ENCODE results near the gene RAB5IF.
"Not testable (repeated sequence)": the region's sequence is repeated elsewhere in the genome, so short reads cannot be mapped to it uniquely, and the experiment has no call there.

Gene RAB5IF

DNA sequence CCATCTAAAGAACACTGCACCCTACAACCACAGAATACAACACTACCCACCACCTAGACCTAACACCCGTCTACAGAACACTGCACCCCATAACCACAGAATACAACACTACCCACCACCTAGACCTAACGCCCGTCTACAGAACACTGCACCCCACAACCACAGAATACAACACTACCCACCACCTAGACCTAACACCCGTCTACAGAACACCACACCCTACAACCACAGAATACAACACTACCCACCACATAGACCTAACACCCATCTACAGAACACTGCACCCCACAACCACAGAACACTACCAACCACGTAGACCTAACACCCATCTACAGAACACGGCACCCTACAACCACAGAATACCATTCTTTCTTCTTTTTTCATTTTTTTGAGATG lies 40.9 kb upstream of the RAB5IF start:
- not testable (repeated sequence) for H3K18ac ChIP-seq (ENCODE audit: low read length); H3K79me1 ChIP-seq (ENCODE audit: low read depth, low read length); H2AK5ac ChIP-seq (ENCODE audit: low read depth, low read length); H2BK120ac ChIP-seq (ENCODE audit: low read depth, low read length); H2AFZ ChIP-seq (ENCODE audit: low read length); H3K4me2 ChIP-seq (ENCODE audit: insufficient read depth, low read length, poor library complexity, severe bottlenecking); H3K27ac ChIP-seq (replicated peaks; ENCODE audit: low read length); H3K4me1 ChIP-seq (ENCODE audit: control insufficient read depth in 2 of 2, insufficient read depth in 1 of 2, low read depth in 1 of 2, low read length in 2 of 2); H3K9me3 ChIP-seq (replicated peaks in 1 of 2; ENCODE audit: control insufficient read depth in 2 of 2, insufficient read depth in 1 of 2, low read depth in 1 of 2, low read length in 2 of 2); H3K27me3 ChIP-seq (ENCODE audit: control insufficient read depth in 3 of 3, insufficient read depth in 3 of 3, low read depth in 1 of 3, low read length in 3 of 3); H2BK15ac ChIP-seq (ENCODE audit: low read length); H3K23ac ChIP-seq (ENCODE audit: low read depth, low read length, poor library complexity); H3K9ac ChIP-seq (ENCODE audit: low read depth, low read length, poor library complexity); H4K8ac ChIP-seq (ENCODE audit: low read depth, low read length); H3K14ac ChIP-seq (ENCODE audit: low read length); H2BK5ac ChIP-seq (ENCODE audit: low read length); H3K36me3 ChIP-seq (replicated peaks in 1 of 2; ENCODE audit: control insufficient read depth in 2 of 2, insufficient read depth in 2 of 2, low read length in 2 of 2); H4K91ac ChIP-seq (ENCODE audit: low read depth, low read length, poor library complexity); H2BK12ac ChIP-seq (ENCODE audit: low read length); H3K4ac ChIP-seq (ENCODE audit: low read length); H3K4me3 ChIP-seq (ENCODE audit: low read length in 2 of 2); DNase-seq (ENCODE audit: low spot score)
- no CpG with 5 or more reads among the region's 6 CpGs for WGBS, 2 donors (ENCODE audit: extremely low coverage in 2 of 2, insufficient read length in 2 of 2, insufficient replicate concordance in 1 of 2)

DNA sequence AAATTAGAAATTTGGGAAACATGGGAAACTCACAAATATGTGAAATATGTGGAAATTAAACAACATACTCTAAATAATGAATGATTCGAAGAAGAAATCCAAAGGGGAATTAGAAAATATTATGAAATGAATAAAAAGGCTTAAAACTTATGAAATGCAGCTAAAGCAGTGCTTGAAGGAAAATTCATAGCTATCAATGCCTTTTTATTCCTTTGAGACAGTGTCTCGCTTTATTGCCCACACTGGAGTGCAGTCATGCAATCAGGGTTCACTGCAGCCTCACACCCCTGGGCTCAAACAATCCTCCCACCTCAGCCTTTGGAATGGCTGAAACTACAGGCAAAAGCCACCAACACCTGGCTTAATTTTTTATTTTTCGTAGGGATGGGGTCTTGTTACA lies 40.1 kb upstream of the RAB5IF start:
- no peak overlapping the region for H3K4me3 ChIP-seq (ENCODE audit: low read length in 2 of 2)
- H3K18ac ChIP-seq (ENCODE audit: low read length) = no peak overlapping the region
- H2BK12ac ChIP-seq (ENCODE audit: low read length) = no peak overlapping the region
- H3K36me3 ChIP-seq (replicated peaks in 1 of 2; ENCODE audit: control insufficient read depth in 2 of 2, insufficient read depth in 2 of 2, low read length in 2 of 2) = no peaks in the 10 kb centered on the region
- H4K8ac ChIP-seq (ENCODE audit: low read depth, low read length) = no peak overlapping the region
- no peak overlapping the region for H3K4me2 ChIP-seq (ENCODE audit: insufficient read depth, low read length, poor library complexity, severe bottlenecking)
- no peak overlapping the region for H2AFZ ChIP-seq (ENCODE audit: low read length)
- no peak overlapping the region for H3K14ac ChIP-seq (ENCODE audit: low read length)
- H2AK5ac ChIP-seq (ENCODE audit: low read depth, low read length) = no peak overlapping the region
- no peak overlapping the region for H2BK120ac ChIP-seq (ENCODE audit: low read depth, low read length)
- H2BK5ac ChIP-seq (ENCODE audit: low read length) = no peak overlapping the region
- H3K23ac ChIP-seq (ENCODE audit: low read depth, low read length, poor library complexity) = no peak overlapping the region
- no peak overlapping the region for H3K9ac ChIP-seq (ENCODE audit: low read depth, low read length, poor library complexity)
- peaks cover 0 to 6% of the 10 kb centered on the region in 2 donors for H3K4me1 ChIP-seq (ENCODE audit: control insufficient read depth in 2 of 2, insufficient read depth in 1 of 2, low read depth in 1 of 2, low read length in 2 of 2)
- H4K91ac ChIP-seq (ENCODE audit: low read depth, low read length, poor library complexity) = no peak overlapping the region
- DNase-seq (ENCODE audit: low spot score) = no peak
- H3K27ac ChIP-seq (replicated peaks; ENCODE audit: low read length) = no peak overlapping the region
- H3K9me3 ChIP-seq (replicated peaks in 1 of 2; ENCODE audit: control insufficient read depth in 2 of 2, insufficient read depth in 1 of 2, low read depth in 1 of 2, low read length in 2 of 2) = peaks cover 6 to 7% of the 10 kb centered on the region in 2 donors
- H2BK15ac ChIP-seq (ENCODE audit: low read length) = no peak overlapping the region
- no peaks in the 10 kb centered on the region for H3K27me3 ChIP-seq (ENCODE audit: control insufficient read depth in 3 of 3, insufficient read depth in 3 of 3, low read depth in 1 of 3, low read length in 3 of 3)
- no peak overlapping the region for H3K4ac ChIP-seq (ENCODE audit: low read length)
- H3K79me1 ChIP-seq (ENCODE audit: low read depth, low read length) = no peaks in the 10 kb centered on the region
- no CpG with 5 or more reads among the region's 3 CpGs for WGBS, 2 donors (ENCODE audit: extremely low coverage in 2 of 2, insufficient read length in 2 of 2, insufficient replicate concordance in 1 of 2)

GRCh38 chr20:36569847-36570429 lies 35.6 kb upstream of the RAB5IF start:
- H2BK5ac ChIP-seq (ENCODE audit: low read length) = no peak overlapping the region
- H3K4me2 ChIP-seq (ENCODE audit: insufficient read depth, low read length, poor library complexity, severe bottlenecking) = no peak overlapping the region
- H3K4me3 ChIP-seq (ENCODE audit: low read length in 2 of 2) = no peak overlapping the region
- H4K8ac ChIP-seq (ENCODE audit: low read depth, low read length) = no peak overlapping the region
- no peak overlapping the region for H2AK5ac ChIP-seq (ENCODE audit: low read depth, low read length)
- no peak overlapping the region for H4K91ac ChIP-seq (ENCODE audit: low read depth, low read length, poor library complexity)
- H3K4me1 ChIP-seq (ENCODE audit: control insufficient read depth in 2 of 2, insufficient read depth in 1 of 2, low read depth in 1 of 2, low read length in 2 of 2) = peaks cover 16 to 17% of the 10 kb centered on the region in 2 donors
- H3K79me1 ChIP-seq (ENCODE audit: low read depth, low read length) = peaks cover 6% of the 10 kb centered on the region
- no peak overlapping the region for H2AFZ ChIP-seq (ENCODE audit: low read length)
- H3K9me3 ChIP-seq (replicated peaks in 1 of 2; ENCODE audit: control insufficient read depth in 2 of 2, insufficient read depth in 1 of 2, low read depth in 1 of 2, low read length in 2 of 2) = peaks cover 3% of the 10 kb centered on the region in 2 donors
- H3K9ac ChIP-seq (ENCODE audit: low read depth, low read length, poor library complexity) = no peak overlapping the region
- no peak overlapping the region for H3K18ac ChIP-seq (ENCODE audit: low read length)
- H3K14ac ChIP-seq (ENCODE audit: low read length) = no peak overlapping the region
- DNase-seq (ENCODE audit: low spot score) = no peak
- H3K36me3 ChIP-seq (replicated peaks in 1 of 2; ENCODE audit: control insufficient read depth in 2 of 2, insufficient read depth in 2 of 2, low read length in 2 of 2) = no peaks in the 10 kb centered on the region
- H3K27ac ChIP-seq (replicated peaks; ENCODE audit: low read length) = no peak overlapping the region
- H3K27me3 ChIP-seq (ENCODE audit: control insufficient read depth in 3 of 3, insufficient read depth in 3 of 3, low read depth in 1 of 3, low read length in 3 of 3) = no peaks in the 10 kb centered on the region
- no peak overlapping the region for H3K23ac ChIP-seq (ENCODE audit: low read depth, low read length, poor library complexity)
- no peak overlapping the region for H2BK12ac ChIP-seq (ENCODE audit: low read length)
- no CpG with 5 or more reads among the region's 7 CpGs for WGBS, 2 donors (ENCODE audit: extremely low coverage in 2 of 2, insufficient read length in 2 of 2, insufficient replicate concordance in 1 of 2)
- H2BK15ac ChIP-seq (ENCODE audit: low read length) = no peak overlapping the region
- no peak overlapping the region for H3K4ac ChIP-seq (ENCODE audit: low read length)
- no peak overlapping the region for H2BK120ac ChIP-seq (ENCODE audit: low read depth, low read length)

GRCh38 chr20:36571564-36572504 lies 33.7 kb upstream of the RAB5IF start:
- H3K36me3 ChIP-seq (replicated peaks in 1 of 2; ENCODE audit: control insufficient read depth in 2 of 2, insufficient read depth in 2 of 2, low read length in 2 of 2) = peaks cover 0 to 10% of the 10 kb centered on the region in 2 donors
- peaks cover 6% of the 10 kb centered on the region for H3K79me1 ChIP-seq (ENCODE audit: low read depth, low read length)
- no peak for DNase-seq (ENCODE audit: low spot score)
- peak overlapping the region; percentile 33 for H3K18ac ChIP-seq (ENCODE audit: low read length)
- H3K27ac ChIP-seq (replicated peaks; ENCODE audit: low read length) = peak overlapping the region; percentile 67
- H3K4me1 ChIP-seq (ENCODE audit: control insufficient read depth in 2 of 2, insufficient read depth in 1 of 2, low read depth in 1 of 2, low read length in 2 of 2) = peaks cover 16 to 22% of the 10 kb centered on the region in 2 donors
- no CpG with 5 or more reads among the region's 17 CpGs for WGBS, 2 donors (ENCODE audit: extremely low coverage in 2 of 2, insufficient read length in 2 of 2, insufficient replicate concordance in 1 of 2)
- peak overlapping the region; percentile 89 for H3K4me2 ChIP-seq (ENCODE audit: insufficient read depth, low read length, poor library complexity, severe bottlenecking)
- no peak overlapping the region for H2BK12ac ChIP-seq (ENCODE audit: low read length)
- H3K9me3 ChIP-seq (replicated peaks in 1 of 2; ENCODE audit: control insufficient read depth in 2 of 2, insufficient read depth in 1 of 2, low read depth in 1 of 2, low read length in 2 of 2) = no peaks in the 10 kb centered on the region
- peak overlapping the region; percentile 99 for H2BK5ac ChIP-seq (ENCODE audit: low read length)
- no peak overlapping the region for H4K91ac ChIP-seq (ENCODE audit: low read depth, low read length, poor library complexity)
- no peak overlapping the region for H3K9ac ChIP-seq (ENCODE audit: low read depth, low read length, poor library complexity)
- no peak overlapping the region for H3K23ac ChIP-seq (ENCODE audit: low read depth, low read length, poor library complexity)
- no peak overlapping the region for H3K14ac ChIP-seq (ENCODE audit: low read length)
- peak overlapping the region; percentile 72 for H2AK5ac ChIP-seq (ENCODE audit: low read depth, low read length)
- H3K27me3 ChIP-seq (ENCODE audit: control insufficient read depth in 3 of 3, insufficient read depth in 3 of 3, low read depth in 1 of 3, low read length in 3 of 3) = no peaks in the 10 kb centered on the region
- peak overlapping the region; percentile 88 for H2AFZ ChIP-seq (ENCODE audit: low read length)
- no peak overlapping the region for H3K4ac ChIP-seq (ENCODE audit: low read length)
- H3K4me3 ChIP-seq (ENCODE audit: low read length in 2 of 2) = peak overlapping the region in 1 of 2 donors; percentile 92
- H2BK15ac ChIP-seq (ENCODE audit: low read length) = peak overlapping the region; percentile 79
- no peak overlapping the region for H4K8ac ChIP-seq (ENCODE audit: low read depth, low read length)
- H2BK120ac ChIP-seq (ENCODE audit: low read depth, low read length) = no peak overlapping the region
